Neuron (in vitro differentiated cells): ENCODE results near the gene ATXN10.
"Not testable (repeated sequence)": the region's sequence is repeated elsewhere in the genome, so short reads cannot be mapped to it uniquely, and the experiment has no call there.

Experiments
- H2AFZ ChIP-seq: one replicate; pipeline ENCODE4 v1.6.1; 2013; ENCODE audit warnings: low read depth, mild to moderate bottlenecking, inconsistent platforms, low read length, moderate library complexity
- H3K27me3 ChIP-seq: one replicate; pipeline ENCODE4 v1.6.1; 2013; ENCODE audit warnings: low read length; ENCODE audit not compliant: insufficient read depth
- H3K36me3 ChIP-seq: one replicate; pipeline ENCODE4 v1.6.1; 2013; ENCODE audit warnings: low read length; ENCODE audit not compliant: insufficient read depth
- H3K4me1 ChIP-seq: one replicate; pipeline ENCODE4 v1.6.1; 2013; ENCODE audit warnings: low read length; ENCODE audit not compliant: insufficient read depth
- H3K4me3 ChIP-seq: 2 replicates; pipeline ENCODE4 v1.5.1; 2013; ENCODE audit warnings: mild to moderate bottlenecking, low read length, moderate library complexity
- H3K9me3 ChIP-seq: one replicate; pipeline ENCODE4 v1.6.1; 2013; ENCODE audit warnings: low read length

Gene ATXN10

GRCh38 chr22:45648301-45649117 lies 23.1 kb upstream of the ATXN10 start:
- Histone ChIP-seq H3K4me1 (no peaks in the 10 kb centered on the region), H3K4me3 (no peak overlapping the region), H3K9me3 (no peaks in the 10 kb centered on the region), H3K27me3 (peaks cover 2% of the 10 kb centered on the region), H2AFZ (no peak overlapping the region), H3K36me3 (no peaks in the 10 kb centered on the region)

GRCh38 chr22:45649809-45650208 lies 21.8 kb upstream of the ATXN10 start:
- Histone ChIP-seq H3K27me3 (peaks cover 2% of the 10 kb centered on the region), H3K9me3 (no peaks in the 10 kb centered on the region), H3K4me3 (no peak overlapping the region), H2AFZ (no peak overlapping the region), H3K36me3 (no peaks in the 10 kb centered on the region), H3K4me1 (no peaks in the 10 kb centered on the region)

DNA sequence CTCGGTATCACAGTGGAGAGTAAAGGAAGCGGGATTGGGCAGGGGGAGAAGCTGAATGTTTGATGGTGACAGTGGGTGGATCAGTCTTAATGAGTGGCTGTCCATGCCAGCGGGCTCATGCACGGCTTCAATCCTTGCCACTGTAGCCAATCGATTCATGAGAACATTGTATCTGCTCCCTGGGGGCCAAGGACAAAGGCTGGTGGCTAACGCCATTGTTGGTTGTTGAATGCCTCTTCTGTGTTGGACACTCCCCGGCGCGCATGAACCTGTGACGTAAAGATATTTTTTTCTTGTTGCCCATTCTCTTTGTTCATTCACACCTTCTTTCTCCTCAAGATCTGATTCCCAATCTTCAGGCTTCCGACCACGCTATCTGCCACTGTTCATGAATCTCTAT lies 20.9 kb upstream of the ATXN10 start:
- no peaks in the 10 kb centered on the region for H3K36me3 ChIP-seq
- no peaks in the 10 kb centered on the region for H3K27me3 ChIP-seq

DNA sequence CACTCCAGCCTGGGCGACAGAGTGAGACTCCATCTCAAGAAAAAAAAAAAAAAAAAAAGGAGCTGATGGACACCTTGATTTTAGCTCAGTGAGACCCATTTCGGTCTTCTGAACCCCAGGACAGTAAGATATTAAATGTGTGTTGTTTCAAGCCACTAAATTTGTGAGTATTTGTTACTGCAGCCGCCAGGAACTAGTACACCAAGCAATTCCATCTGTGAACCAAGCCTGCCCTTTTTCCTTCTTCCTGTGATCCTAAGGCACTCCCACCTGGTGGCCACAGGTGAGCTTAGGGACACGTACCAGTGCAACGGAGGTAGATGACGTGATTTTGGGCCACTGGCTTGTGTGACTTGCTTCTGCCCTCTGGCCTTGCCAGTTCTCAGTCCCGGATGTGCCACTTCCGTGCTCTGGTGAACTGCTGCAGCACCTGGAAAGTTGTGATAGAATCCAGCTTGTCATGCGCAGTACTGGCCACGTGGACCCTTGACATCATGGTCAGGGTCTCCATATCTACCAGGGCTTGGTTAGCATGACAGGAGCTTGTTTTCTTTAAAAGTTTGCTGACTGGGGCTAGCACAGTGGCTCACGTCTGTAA lies 19.6 kb upstream of the ATXN10 start:
- Histone ChIP-seq H3K4me3 (no peak overlapping the region), H2AFZ (no peak overlapping the region), H3K27me3 (no peaks in the 10 kb centered on the region), H3K4me1 (no peaks in the 10 kb centered on the region), H3K9me3 (no peaks in the 10 kb centered on the region), H3K36me3 (no peaks in the 10 kb centered on the region)

More for the DNA sequence above, 20.9 kb upstream of the ATXN10 start:
- Histone ChIP-seq H3K9me3 (no peaks in the 10 kb centered on the region), H3K4me3 (no peak overlapping the region), H2AFZ (no peak overlapping the region), H3K4me1 (no peaks in the 10 kb centered on the region)

DNA sequence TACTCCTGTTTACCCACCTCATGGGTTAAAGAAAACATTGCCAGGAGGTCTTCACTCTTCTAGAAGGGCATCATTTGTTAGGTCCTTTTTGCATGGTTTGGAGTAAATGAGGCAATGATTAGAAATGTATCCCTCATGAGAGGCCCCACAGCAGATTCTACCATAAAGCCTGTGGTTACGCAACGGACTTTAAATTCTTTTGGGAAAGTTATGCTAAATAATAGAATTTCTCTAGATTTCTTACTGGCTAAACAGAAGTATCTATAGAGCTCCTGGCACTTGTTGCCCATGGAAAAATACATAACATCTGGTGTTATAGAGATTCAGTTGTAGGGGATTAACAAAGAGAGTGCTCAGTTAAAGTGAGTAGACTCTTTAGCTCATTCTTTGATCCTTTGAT lies 15.1 kb upstream of the ATXN10 start:
- Histone ChIP-seq H2AFZ (no peak overlapping the region), H3K4me3 (no peak overlapping the region), H3K36me3 (no peaks in the 10 kb centered on the region), H3K4me1 (no peaks in the 10 kb centered on the region), H3K9me3 (no peaks in the 10 kb centered on the region), H3K27me3 (no peaks in the 10 kb centered on the region)

DNA sequence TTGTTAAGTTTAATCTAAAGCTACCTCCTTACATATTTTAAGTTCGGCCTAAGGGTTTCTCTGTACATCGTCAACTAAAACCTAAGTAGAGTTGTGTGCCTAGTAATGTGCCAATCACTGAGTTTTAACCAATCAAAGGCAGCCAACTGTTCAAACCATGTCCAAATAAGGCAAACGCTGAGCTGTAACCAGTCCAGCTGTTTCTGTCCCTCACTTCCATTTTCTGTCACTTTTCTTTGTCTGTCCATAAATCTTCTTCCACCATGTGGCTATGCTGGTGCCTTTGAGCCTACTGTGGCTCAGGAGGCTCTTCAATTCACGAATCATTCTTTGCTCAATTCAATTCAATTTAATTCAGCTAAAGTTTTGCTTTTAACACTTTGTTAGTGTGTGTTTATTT lies 13.9 kb upstream of the ATXN10 start:
- no peak overlapping the region for H3K4me3 ChIP-seq
- H3K36me3 ChIP-seq, result no peaks in the 10 kb centered on the region
- no peaks in the 10 kb centered on the region for H3K27me3 ChIP-seq
- no peaks in the 10 kb centered on the region for H3K9me3 ChIP-seq
- H3K4me1 ChIP-seq, result no peaks in the 10 kb centered on the region
- no peak overlapping the region for H2AFZ ChIP-seq

- no peak overlapping the region for H3K4me3 ChIP-seq
- H3K9me3 ChIP-seq, result no peaks in the 10 kb centered on the region
- no peak overlapping the region for H2AFZ ChIP-seq
- H3K27me3 ChIP-seq, result peaks cover 8% of the 10 kb centered on the region
- H3K4me1 ChIP-seq, result no peaks in the 10 kb centered on the region
- H3K36me3 ChIP-seq, result no peaks in the 10 kb centered on the region
Observed at GRCh38 chr22:45664136-45664646, 7.4 kb upstream of the ATXN10 start.

DNA sequence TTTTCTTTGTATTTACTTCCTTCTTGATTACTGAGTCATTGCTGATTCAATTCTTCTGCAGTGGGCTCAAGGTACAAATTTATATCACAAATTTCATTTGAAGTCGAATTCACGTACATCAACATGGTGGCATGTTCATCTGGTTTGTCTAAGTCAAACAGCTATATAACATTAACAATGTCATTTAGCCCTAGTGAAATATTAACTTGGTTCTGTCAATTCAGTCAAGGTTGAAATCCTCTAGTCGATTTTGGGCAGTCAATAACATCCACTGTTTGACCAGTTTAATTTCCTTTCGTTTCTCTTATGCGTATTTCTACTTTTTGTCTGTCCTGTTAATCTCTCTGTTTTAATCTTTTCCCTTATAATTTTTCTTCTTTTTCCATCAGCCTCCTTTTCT lies 4.1 kb upstream of the ATXN10 start:
- H3K4me3 ChIP-seq, result no peak overlapping the region
- H3K36me3 ChIP-seq, result no peaks in the 10 kb centered on the region
- no peak overlapping the region for H2AFZ ChIP-seq
- H3K27me3 ChIP-seq, result peaks cover 8% of the 10 kb centered on the region
- H3K9me3 ChIP-seq, result no peaks in the 10 kb centered on the region
- H3K4me1 ChIP-seq, result peaks cover 8% of the 10 kb centered on the region

DNA sequence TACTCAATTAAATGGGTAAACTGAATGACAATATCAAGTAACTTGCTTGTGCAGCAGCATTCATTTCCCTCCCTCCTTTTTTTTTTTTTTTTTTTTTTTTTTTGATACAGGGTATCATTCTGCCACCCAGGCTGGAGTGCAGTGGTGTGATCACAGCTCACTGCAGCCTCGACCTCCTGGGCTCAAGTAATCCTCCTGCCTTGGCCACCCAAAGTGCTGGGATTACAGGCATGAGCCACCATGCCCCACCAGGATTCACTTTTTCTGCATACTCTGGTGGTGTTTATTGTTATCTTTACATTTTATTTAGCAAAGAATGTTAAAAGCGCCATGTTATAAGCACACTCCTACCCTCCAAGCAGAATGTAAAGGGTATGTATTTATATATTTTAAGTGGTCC lies 1.3 kb upstream of the ATXN10 start:
- peaks cover 21% of the 10 kb centered on the region for H3K4me1 ChIP-seq
- H3K36me3 ChIP-seq, H3K9me3 ChIP-seq, H3K27me3 ChIP-seq, H2AFZ ChIP-seq, H3K4me3 ChIP-seq: not testable (repeated sequence)

GRCh38 chr22:45670981-45671782 lies 452 bp upstream of the ATXN10 start:
- Histone ChIP-seq H3K36me3 (peaks cover 5% of the 10 kb centered on the region), H3K9me3 (no peaks in the 10 kb centered on the region), H2AFZ (peak overlapping the region; percentile 87), H3K4me3 (peak overlapping the region; percentile 85), H3K4me1 (peaks cover 21% of the 10 kb centered on the region), H3K27me3 (no peaks in the 10 kb centered on the region)

DNA sequence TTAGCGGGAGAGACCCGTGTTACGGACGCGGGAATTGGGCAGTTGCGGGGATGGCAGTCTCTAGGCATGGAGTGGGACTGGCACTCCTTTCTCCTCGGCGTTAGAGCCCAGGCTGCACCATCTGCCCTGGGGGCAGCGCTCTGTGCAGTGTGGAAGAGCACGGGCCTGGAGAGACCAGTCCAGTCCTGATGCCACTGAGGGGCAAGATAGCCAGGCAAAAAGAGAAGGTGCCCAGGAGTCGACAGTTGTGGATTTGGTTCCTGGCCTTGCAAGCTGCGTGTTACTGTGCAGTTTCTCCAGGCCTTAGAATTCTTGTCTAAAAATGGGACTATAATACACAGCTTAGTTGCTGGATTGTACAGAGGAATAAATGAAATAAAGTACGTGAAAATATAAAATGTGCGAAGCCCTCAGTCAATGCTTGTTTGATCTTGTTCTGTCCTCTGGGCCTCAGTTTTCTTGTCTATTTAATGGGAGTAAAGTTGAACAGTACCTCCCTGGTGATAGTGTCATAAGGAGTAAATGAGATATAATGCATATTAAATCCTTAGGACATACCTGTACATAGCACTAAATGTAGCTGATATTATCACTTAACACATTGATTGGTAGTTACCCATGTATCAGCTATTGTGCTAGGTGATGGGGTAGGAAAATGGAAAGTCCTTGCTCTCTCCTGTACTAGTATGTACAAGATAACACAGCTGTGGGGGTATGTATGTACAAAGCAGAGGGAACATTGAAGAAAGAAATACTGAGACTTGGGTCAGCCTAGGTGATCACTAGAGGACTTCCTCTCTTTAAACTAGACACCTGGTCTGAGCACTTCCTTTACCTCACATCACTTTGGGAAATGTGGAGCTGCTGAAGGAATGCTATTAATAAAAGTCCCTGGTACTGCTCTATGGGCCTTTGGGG lies 1.2 kb downstream of the ATXN10 start:
- Histone ChIP-seq H3K9me3 (no peaks in the 10 kb centered on the region), H3K4me3 (peak overlapping the region; percentile 85), H3K36me3 (peaks cover 5% of the 10 kb centered on the region), H3K27me3 (no peaks in the 10 kb centered on the region), H2AFZ (peak overlapping the region; percentile 87), H3K4me1 (peaks cover 21% of the 10 kb centered on the region)

GRCh38 chr22:45673482-45674175 lies 2.0 kb downstream of the ATXN10 start:
- no peaks in the 10 kb centered on the region for H3K9me3 ChIP-seq
- H3K4me1 ChIP-seq, result peaks cover 21% of the 10 kb centered on the region
- H3K4me3 ChIP-seq, result peak overlapping the region; percentile 85
- no peaks in the 10 kb centered on the region for H3K27me3 ChIP-seq
- peaks cover 5% of the 10 kb centered on the region for H3K36me3 ChIP-seq
- no peak overlapping the region for H2AFZ ChIP-seq
